ENCODE measurements around the gene VAV1. TPM values are rescaled to one million over a fixed set of nuclear protein-coding genes. Genes with fewer than 3 reads are reported as not detected.

The VAV1 gene
- total and polyA plus RNA-seq, 9 of the 15 experiments (the other 6 are each of a cell fraction or from before 2014, with no cell fraction given) = 0.46 to 20.1 (median 11.1) TPM

DNA sequence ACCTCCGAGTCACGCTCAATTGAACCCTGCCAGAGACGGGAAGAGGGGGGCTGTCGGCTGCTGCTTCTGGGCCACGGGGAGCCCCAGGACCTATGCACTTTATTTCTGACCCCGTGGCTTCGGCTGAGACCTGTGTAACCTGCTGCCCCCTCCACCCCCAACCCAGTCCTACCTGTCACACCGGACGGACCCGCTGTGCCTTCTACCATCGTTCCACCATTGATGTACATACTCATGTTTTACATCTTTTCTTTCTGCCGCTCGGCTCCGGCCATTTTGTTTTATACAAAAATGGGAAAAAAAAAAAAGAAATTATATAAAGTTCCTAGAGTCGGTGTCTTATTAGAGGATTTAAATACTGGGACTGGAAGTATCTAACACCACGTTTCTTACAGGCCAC, 21.3 kb upstream of the VAV1 start:
- POLR2A ChIA-PET = interaction anchor here (1.0 to 1.1 kb wide), 2 partner anchors 11 to 13 kb away, joined by 3 to 4 read pairs; no protein-coding TSS in a partner anchor
- Histone ChIP-seq H3K9ac (ENCODE audit: insufficient read depth in 1 of 2, low read depth in 2 of 2, low read length in 2 of 2) (no peak overlapping the region), H2AFZ (ENCODE audit: low read depth, low read length) (no peak overlapping the region), H3K4me3 (no peak overlapping the region), H4K20me1 (replicated peaks; ENCODE audit: control insufficient read depth, insufficient read depth, low read length) (no peaks in the 10 kb centered on the region; the same call in 1 of the 2 replicates), H3K79me2 (ENCODE audit: control insufficient read depth, insufficient read depth, low read length) (no peaks in the 10 kb centered on the region), H3K9me1 (ENCODE audit: control insufficient read depth, insufficient read depth, low read length) (no peaks in the 10 kb centered on the region), H3K27me3 (ENCODE audit: control insufficient read depth in 2 of 2, insufficient read depth in 2 of 2, low read length in 2 of 2) (no peaks in the 10 kb centered on the region), H3K27ac (ENCODE audit: extremely low read depth, low read depth, low read length) (no peak overlapping the region), H3K4me1 (replicated peaks in 1 of 2; ENCODE audit: control insufficient read depth in 2 of 2, insufficient read depth in 2 of 2, low read length in 2 of 2) (peaks cover 0 to 35% of the 10 kb centered on the region in 2 experiments; a peak in 3 of 5 replicates), H3K4me2 (ENCODE audit: insufficient read depth, low read length) (no peak overlapping the region), H3K36me3 (ENCODE audit: control insufficient read depth, insufficient read depth, low read length) (peaks cover 74% of the 10 kb centered on the region; the same call in 2 of the 3 replicates), H3K9me3 (replicated peaks; ENCODE audit: control insufficient read depth, insufficient read depth, low read depth, low read length) (no peaks in the 10 kb centered on the region)
- intact Hi-C loops (cut with micrococcal nuclease) (no loop called here), in situ Hi-C loops (cut with MboI) (no loop called here)
- 91% methylated on average over 16 of the region's 16 CpGs for WGBS (ENCODE audit: insufficient coverage, low coverage, missing lambda C conversion rate)
- no TSS peak for BruUV-seq (replicated peaks)
- CTCF ChIA-PET (ENCODE audit: low intra/inter-chr PET ratio) = no interaction called here
- no peak for DNase-seq (ENCODE audit: extremely low read depth in 1 of 4, low spot score in 3 of 4)
- no peak for FAIRE-seq
- ATAC-seq = no peak
- TF ChIP-seq BRD9 (IDR thresholded peaks at IDR 0.05; ENCODE audit: low read depth, partially characterized antibody) = no peak
- peak; percentile 43 for TF ChIP-seq POLR2G (IDR thresholded peaks at IDR 0.05; ENCODE audit: low read depth, low read length)
- TF ChIP-seq NBN (IDR thresholded peaks at IDR 0.05; ENCODE audit: low read depth) = no peak
- TF ChIP-seq SIRT6 (IDR thresholded peaks at IDR 0.05; ENCODE audit: low read depth, low read length) = no peak
- no peak for TF ChIP-seq CBX5 (IDR thresholded peaks at IDR 0.05; ENCODE audit: borderline replicate concordance, low read depth)
- no peak for TF ChIP-seq XRCC5 (IDR thresholded peaks at IDR 0.05; ENCODE audit: low read depth, low read length)
- TF ChIP-seq BDP1 (IDR thresholded peaks at IDR 0.05; ENCODE audit: insufficient read depth, insufficient read length) = no peak
- TF ChIP-seq, protein P1, sequence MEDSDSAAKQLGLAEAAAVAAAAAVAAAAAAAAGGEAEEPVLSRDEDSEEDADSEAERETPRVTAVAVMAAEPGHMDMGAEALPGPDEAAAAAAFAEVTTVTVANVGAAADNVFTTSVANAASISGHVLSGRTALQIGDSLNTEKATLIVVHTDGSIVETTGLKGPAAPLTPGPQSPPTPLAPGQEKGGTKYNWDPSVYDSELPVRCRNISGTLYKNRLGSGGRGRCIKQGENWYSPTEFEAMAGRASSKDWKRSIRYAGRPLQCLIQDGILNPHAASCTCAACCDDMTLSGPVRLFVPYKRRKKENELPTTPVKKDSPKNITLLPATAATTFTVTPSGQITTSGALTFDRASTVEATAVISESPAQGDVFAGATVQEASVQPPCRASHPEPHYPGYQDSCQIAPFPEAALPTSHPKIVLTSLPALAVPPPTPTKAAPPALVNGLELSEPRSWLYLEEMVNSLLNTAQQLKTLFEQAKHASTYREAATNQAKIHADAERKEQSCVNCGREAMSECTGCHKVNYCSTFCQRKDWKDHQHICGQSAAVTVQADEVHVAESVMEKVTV (CRISPR knock-in tag; IDR thresholded peaks at IDR 0.05) = no peak
- TF ChIP-seq ZZZ3 (IDR thresholded peaks at IDR 0.05) = no peak
- no peak for TF ChIP-seq TRIM28 (IDR thresholded peaks at IDR 0.05)
- no peak for TF ChIP-seq ZNF766 (CRISPR knock-in tag; conservative IDR thresholded peaks at IDR 0.05)
- peak; percentile 41; the same call in 1 of the 2 replicates for TF ChIP-seq RBFOX2 (IDR thresholded peaks at IDR 0.05; ENCODE audit: low read depth, low read length)
- TF ChIP-seq ETV5 (CRISPR knock-in tag; IDR thresholded peaks at IDR 0.05; ENCODE audit: low read depth) = no peak
- TF ChIP-seq MCM7 (IDR thresholded peaks at IDR 0.05) = no peak

Data from K562 (cell line).